T-helper 22 cell (primary cell): ENCODE results near the gene BTAF1.
"Not testable (repeated sequence)": the region's sequence is repeated elsewhere in the genome, so short reads cannot be mapped to it uniquely, and the experiment has no call there.

ENCODE experiments used
- DNase-seq: peaks from one replicate; pipeline ENCODE4 v3.0.0-alpha.2; 2020; ENCODE audit warnings: low read depth

BTAF1 gene

GRCh38 chr10:91978585-91978984, 55.0 kb downstream of the BTAF1 start:
- no peak for DNase-seq

- DNase-seq: no peak
Measured at GRCh38 chr10:91980319-91980718, 56.7 kb downstream of the BTAF1 start.

- DNase-seq: no peak
Measured at GRCh38 chr10:91983416-91983815, 59.8 kb downstream of the BTAF1 start.

DNA sequence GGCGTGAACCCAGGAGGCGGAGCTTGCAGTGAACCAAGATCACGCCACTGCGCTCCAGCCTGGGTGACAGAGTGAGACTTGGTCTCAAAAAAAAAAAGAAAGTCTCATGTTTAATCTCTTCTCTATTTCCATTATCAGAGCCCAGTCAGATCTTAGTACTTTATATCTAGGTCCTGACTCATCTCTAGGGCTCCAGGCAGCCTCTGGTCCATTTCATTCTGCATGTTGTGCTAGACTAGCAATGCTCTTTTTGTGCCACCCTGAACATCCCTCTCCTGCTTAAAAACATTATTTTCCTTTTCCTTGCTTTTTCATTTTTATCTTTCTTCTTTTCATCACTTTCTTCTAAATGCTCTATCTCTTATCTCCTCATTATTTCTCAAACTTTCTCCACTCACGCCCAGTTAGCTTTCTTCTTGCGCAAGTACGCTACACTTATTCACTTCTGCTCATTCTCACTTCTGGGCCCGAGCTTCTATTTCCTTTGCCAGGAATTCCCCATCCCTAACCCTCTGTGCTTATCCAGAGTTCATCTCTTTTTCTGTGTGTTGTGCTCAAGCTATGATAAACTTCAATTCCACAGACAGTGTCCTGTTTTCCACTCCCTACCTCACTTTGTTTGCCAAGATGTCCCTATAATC, 63.9 kb downstream of the BTAF1 start:
- DNase-seq: no peak

GRCh38 chr10:91992031-91992430, 68.5 kb downstream of the BTAF1 start:
- no peak for DNase-seq

- DNase-seq: no peak
Measured at GRCh38 chr10:91996266-91996665, 72.7 kb downstream of the BTAF1 start.

DNA sequence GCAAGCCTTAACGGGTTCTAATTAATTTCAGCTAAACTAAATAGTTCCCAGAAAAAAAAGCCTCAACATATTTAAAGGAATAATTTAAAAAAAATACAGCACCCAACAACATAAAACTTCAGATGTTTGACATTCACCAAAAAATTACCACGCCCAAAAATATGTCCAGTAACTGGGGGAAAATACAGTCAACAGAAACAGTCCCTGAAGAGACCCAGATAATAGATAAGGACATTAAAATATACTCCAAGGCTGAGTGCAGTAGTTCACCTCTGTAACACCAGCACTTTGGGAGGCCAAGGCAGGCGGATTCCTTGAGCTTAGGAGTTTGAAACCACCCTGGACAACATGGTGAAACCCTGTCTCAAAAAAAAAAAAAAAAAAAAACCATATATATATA, 78.0 kb downstream of the BTAF1 start:
- DNase-seq: no peak

- no peak for DNase-seq
Measured at GRCh38 chr10:92001995-92002394, 78.4 kb downstream of the BTAF1 start.

- DNase-seq: no peak
Measured at GRCh38 chr10:92003258-92003657, 79.7 kb downstream of the BTAF1 start.

- DNase-seq: no peak
Measured at GRCh38 chr10:92005978-92006377, 82.4 kb downstream of the BTAF1 start.

GRCh38 chr10:92009445-92009844, 85.9 kb downstream of the BTAF1 start:
- DNase-seq: no peak

GRCh38 chr10:92010047-92010735, 86.6 kb downstream of the BTAF1 start:
- no peak for DNase-seq

GRCh38 chr10:92011560-92012214, 88.1 kb downstream of the BTAF1 start:
- DNase-seq: no peak

DNA sequence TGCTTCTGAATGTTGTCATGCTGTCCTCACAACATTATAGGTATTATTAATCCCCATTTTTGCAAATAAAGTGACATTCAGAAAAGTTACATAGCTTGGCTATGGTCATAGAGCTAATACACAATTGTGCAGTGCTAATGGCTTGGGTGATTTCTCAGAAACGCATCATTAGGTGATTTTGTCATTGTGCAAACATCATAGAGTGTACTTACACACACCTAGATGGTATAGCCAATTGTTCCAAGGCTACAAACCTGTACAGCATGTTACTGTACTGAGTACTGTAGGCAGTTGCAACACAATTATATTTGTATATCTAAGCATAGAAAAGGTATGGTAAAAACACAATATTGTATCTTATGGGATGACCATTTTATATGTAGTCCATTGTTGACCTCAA, 91.0 kb downstream of the BTAF1 start:
- DNase-seq: no peak

DNA sequence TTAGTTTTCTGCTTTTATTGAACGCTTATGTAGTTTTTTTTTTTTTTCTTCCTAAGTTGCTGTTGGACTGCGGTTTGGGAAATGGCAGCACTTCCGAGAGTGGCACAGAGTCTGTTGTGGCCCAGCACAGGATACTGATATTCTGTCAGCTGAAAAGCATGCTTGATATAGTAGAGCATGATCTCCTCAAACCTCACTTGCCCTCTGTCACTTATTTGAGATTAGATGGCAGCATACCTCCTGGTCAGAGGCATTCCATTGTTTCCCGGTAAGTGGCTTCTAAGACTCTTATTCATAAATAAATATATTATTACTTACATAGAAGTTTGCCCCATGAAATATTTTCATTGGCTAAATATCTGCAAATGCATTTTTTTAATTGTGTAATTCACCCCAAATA, 101.1 kb downstream of the BTAF1 start:
- DNase-seq: no peak

- not testable (repeated sequence) for DNase-seq
Measured at GRCh38 chr10:92025340-92025739, 101.8 kb downstream of the BTAF1 start.

GRCh38 chr10:92027141-92027540, 103.6 kb downstream of the BTAF1 start:
- no peak for DNase-seq

GRCh38 chr10:92031580-92031979, 108.0 kb downstream of the BTAF1 start:
- DNase-seq: no peak

DNA sequence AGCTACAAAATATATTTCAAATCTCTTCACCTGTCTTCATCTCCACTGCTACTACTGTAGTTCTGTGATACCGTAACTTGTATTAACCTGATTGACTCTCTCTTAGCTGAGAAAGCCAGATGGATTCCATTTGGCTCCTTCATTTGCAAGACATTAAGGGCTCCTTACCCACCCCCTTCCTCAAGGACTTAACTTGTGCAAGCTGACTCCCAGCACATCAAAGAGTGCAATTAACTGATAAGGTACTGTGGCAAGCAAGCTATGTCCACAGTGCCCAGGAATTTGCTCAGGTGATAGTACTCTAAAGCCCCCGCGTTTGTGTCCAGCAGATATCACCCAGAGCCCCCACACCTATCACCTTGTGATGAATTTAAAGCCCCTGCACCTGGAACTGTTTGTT, 109.5 kb downstream of the BTAF1 start:
- DNase-seq: not testable (repeated sequence)

- DNase-seq: no peak
Measured at GRCh38 chr10:92038949-92039348, 115.4 kb downstream of the BTAF1 start.

- no peak for DNase-seq
Measured at GRCh38 chr10:92042541-92042940, 119.0 kb downstream of the BTAF1 start.

- DNase-seq: no peak
Measured at GRCh38 chr10:92045641-92046106, 122.1 kb downstream of the BTAF1 start.

DNA sequence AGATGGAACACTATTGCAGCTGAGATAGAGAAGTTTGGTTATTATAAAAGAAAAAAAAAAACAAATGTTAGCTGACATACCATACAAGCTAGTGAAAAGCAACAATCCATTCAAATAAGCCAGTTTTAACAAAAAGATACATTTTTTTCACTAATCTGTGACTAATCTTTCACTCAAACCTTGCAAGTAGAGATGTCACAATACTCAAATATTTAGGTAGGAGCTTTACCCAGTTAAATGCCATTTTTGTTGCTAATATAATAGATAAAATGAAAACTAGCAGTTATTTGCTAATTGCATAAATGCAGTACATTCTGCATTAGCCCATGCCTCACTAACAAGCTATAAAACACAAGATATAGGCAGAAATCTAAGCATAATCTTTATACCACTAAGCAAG, 123.6 kb downstream of the BTAF1 start:
- DNase-seq: no peak
